ENCODE data around the gene FZD7. TPM values are rescaled to one million over a fixed set of nuclear protein-coding genes. Genes with fewer than 3 reads are reported as not detected.

FZD7 gene
- 1 to 10 TPM in 1 of 2 donors, under 1 TPM in 1; 0.66 to 2.9 TPM for total RNA-seq

- ATAC-seq (peak; percentile 91), DNase-seq (peak; percentile 88 to 91 (median 90))
- intact Hi-C loops (cut with DNase I): no loop called here
- peaks cover 0 to 9% of the 10 kb centered on the region in 2 donors for H3K27me3 ChIP-seq
- no peaks in the 10 kb centered on the region for H3K36me3 ChIP-seq (replicated peaks in 1 of 2; ENCODE audit: insufficient read depth in 1 of 2, low read depth in 2 of 2)
- WGBS, 2 donors: 0% methylated on average over 16 to 92 of the region's 109 CpGs
- H3K27ac ChIP-seq: peak within 1 kb of the TSS; percentile 72 to 87 (median 80)
- peak within 1 kb of the TSS; percentile 57 to 72 for H3K4me3 ChIP-seq
- H3K4me1 ChIP-seq: peaks cover 22% of the 10 kb centered on the region
- no peaks in the 10 kb centered on the region for H3K9me3 ChIP-seq
- TF ChIP-seq CTCF (IDR thresholded peaks at IDR 0.05) (peak in 4 of 7 experiments; percentile 13 to 37 (median 32)), POLR2A (IDR thresholded peaks at IDR 0.05) (peak; percentile 43 to 64 (median 57))
Measured at GRCh38 chr2:202033317-202034248, at the start of gene FZD7. Gene FZD7, plus strand, starts transcription at chr2:202033855. Its CDS starts 793 bp downstream, at chr2:202034648.

GRCh38 chr2:201984333-201984732 is 49.3 kb upstream of the FZD7 start:
- H3K27ac ChIP-seq: no peak overlapping the region
- TF ChIP-seq POLR2A (IDR thresholded peaks at IDR 0.05): no peak
- no peak for TF ChIP-seq CTCF (IDR thresholded peaks at IDR 0.05)
- H3K36me3 ChIP-seq (replicated peaks in 1 of 2; ENCODE audit: insufficient read depth in 1 of 2, low read depth in 2 of 2): no peaks in the 10 kb centered on the region
- no peaks in the 10 kb centered on the region for H3K27me3 ChIP-seq
- intact Hi-C loops (cut with DNase I): no loop called here
- no peaks in the 10 kb centered on the region for H3K9me3 ChIP-seq
- no peak for DNase-seq
- no peak for ATAC-seq
- H3K4me3 ChIP-seq: no peak overlapping the region
- H3K4me1 ChIP-seq: peaks cover 6% of the 10 kb centered on the region
- WGBS, 2 donors: 89 to 98% methylated on average over 3 of the region's 3 CpGs

DNA sequence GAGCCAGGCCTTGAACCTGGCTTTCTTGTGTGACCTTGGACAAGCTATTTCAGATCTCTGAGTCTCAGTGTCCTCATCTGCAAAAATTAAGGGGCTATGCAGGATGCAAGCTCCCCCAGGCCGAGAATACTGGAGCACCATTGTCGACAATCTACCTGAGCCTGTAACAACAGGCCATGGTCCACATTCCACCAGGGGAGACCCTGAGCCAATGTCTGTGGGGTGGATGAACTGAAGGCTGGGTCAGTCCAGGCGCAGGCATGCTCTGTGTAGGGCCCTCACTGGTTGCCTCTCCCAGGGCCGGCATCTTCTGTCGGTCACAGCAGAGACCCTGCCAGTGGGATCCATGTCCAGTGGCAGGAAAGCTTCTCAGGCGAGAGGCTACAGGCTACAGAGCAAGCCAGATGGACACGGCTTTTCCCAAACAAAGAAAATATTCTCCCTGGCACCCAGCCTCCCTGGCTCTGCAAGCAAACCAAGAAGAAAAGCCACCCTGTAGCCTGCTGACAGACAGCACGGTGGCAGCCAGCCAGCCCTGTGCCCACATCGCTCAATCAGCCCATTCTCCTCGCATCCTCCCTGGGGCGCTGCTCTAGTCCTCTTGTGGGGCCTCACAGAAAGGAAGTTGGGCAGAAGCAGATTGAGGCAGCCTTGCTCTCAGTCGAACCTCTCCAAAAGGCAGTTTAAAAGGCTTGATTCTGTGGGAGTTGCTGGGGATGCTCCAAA is 48.7 kb upstream of the FZD7 start:
- TF ChIP-seq POLR2A (IDR thresholded peaks at IDR 0.05) (no peak), CTCF (IDR thresholded peaks at IDR 0.05) (no peak)
- DNase-seq (peak; percentile 29 to 56 (median 46)), ATAC-seq (peak; percentile 38)
- Histone ChIP-seq H3K9me3 (no peaks in the 10 kb centered on the region), H3K36me3 (replicated peaks in 1 of 2; ENCODE audit: insufficient read depth in 1 of 2, low read depth in 2 of 2) (no peaks in the 10 kb centered on the region), H3K27ac (no peak overlapping the region), H3K4me3 (no peak overlapping the region), H3K4me1 (peaks cover 6% of the 10 kb centered on the region), H3K27me3 (no peaks in the 10 kb centered on the region)
- 55 to 67% methylated on average over 10 to 12 of the region's 12 CpGs for WGBS, 2 donors
- intact Hi-C loops (cut with DNase I): no loop called here

DNA sequence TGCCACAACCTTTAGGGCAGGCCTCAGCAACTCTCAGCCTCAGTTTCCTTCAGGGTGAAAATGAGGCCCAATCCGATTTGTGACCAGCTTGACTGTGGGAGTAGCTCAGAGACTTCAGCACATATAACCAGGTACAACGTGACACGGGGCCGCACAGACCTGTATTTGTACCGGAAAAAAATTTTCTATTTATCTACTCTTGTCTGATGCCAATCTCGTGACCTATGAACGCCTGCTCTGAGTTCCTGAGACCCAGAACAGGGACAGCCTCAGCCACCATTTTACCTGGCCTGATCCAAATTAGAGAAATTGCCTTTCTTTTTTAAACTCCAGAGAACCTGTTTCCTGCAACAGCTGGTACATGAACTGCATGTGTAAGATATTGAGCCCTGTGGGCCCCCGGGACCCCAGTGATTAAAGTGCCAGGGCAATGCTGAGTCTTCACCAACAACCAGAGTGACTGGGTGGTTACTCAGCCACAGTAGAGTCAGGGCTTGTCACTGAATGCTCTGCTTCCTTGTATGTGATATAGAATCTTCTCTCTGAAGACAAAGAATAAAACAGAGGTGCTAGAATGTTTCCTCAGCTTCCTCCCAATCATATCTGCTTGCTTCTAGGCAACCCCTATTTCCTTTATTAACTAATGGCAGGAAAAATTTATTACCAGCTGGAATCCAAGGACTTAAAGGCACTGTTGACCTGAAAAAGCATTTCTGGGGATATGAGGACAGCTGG is 47.8 kb upstream of the FZD7 start:
- intact Hi-C loops (cut with DNase I): no loop called here
- H3K27ac ChIP-seq: no peak overlapping the region
- ATAC-seq (no peak), DNase-seq (no peak)
- no peaks in the 10 kb centered on the region for H3K36me3 ChIP-seq (replicated peaks in 1 of 2; ENCODE audit: insufficient read depth in 1 of 2, low read depth in 2 of 2)
- WGBS, 2 donors: 40 to 45% methylated on average over 8 of the region's 8 CpGs
- H3K4me1 ChIP-seq: peaks cover 6% of the 10 kb centered on the region
- no peaks in the 10 kb centered on the region for H3K27me3 ChIP-seq
- TF ChIP-seq CTCF (IDR thresholded peaks at IDR 0.05) (no peak), POLR2A (IDR thresholded peaks at IDR 0.05) (no peak)
- H3K4me3 ChIP-seq: no peak overlapping the region
- H3K9me3 ChIP-seq: no peaks in the 10 kb centered on the region

All from body of pancreas (tissue), 4 donors.